Stimulated activated memory B cell treated with anti-CD40 and anti-IgM and Interleukin-4, amounts not matched to agents 10 μg/mL and 1 μg/mL and 100 μg/mL, for 72 hours (primary cell): ENCODE results near the gene NPAS3.

Experiments used
- ATAC-seq: fragments of 150-1000 bp; cut with Tn5 transposase; 2 replicates; pipeline ENCODE4 v1.10.0; 2021
- H3K27ac Mint-ChIP-seq: one replicate; pipeline ENCODE4 v1.8.0; 2022; ENCODE audit warnings: mild to moderate bottlenecking, mixed read lengths
- H3K27me3 Mint-ChIP-seq: one replicate; pipeline ENCODE4 v1.8.0; 2022; ENCODE audit warnings: mixed read lengths
- H3K36me3 Mint-ChIP-seq: one replicate; pipeline ENCODE4 v1.8.0; 2022; ENCODE audit warnings: mixed read lengths
- H3K4me1 Mint-ChIP-seq: one replicate; pipeline ENCODE4 v1.8.0; 2022; ENCODE audit warnings: mixed read lengths
- H3K4me3 Mint-ChIP-seq: one replicate; pipeline ENCODE4 v1.8.0; 2022; ENCODE audit warnings: mild to moderate bottlenecking, moderate library complexity, mixed read lengths
- H3K9me3 Mint-ChIP-seq: one replicate; pipeline ENCODE4 v1.8.0; 2022; ENCODE audit warnings: mixed read lengths

Gene NPAS3

GRCh38 chr14:33350366-33350990 lies 411.8 kb downstream of the NPAS3 start:
- H3K36me3 Mint-ChIP-seq, result no peaks in the 10 kb centered on the region
- no peak overlapping the region for H3K4me3 Mint-ChIP-seq
- no peaks in the 10 kb centered on the region for H3K9me3 Mint-ChIP-seq
- no peaks in the 10 kb centered on the region for H3K4me1 Mint-ChIP-seq
- no peak for ATAC-seq
- no peaks in the 10 kb centered on the region for H3K27me3 Mint-ChIP-seq
- H3K27ac Mint-ChIP-seq, result no peak overlapping the region

- ATAC-seq, result no peak
- Mint-ChIP-seq H3K4me1 (no peaks in the 10 kb centered on the region), H3K27ac (no peak overlapping the region), H3K27me3 (no peaks in the 10 kb centered on the region), H3K4me3 (no peak overlapping the region), H3K9me3 (peaks cover 3% of the 10 kb centered on the region), H3K36me3 (no peaks in the 10 kb centered on the region)
Observed at GRCh38 chr14:33352821-33353220, 414.1 kb downstream of the NPAS3 start.

- Mint-ChIP-seq H3K27me3 (no peaks in the 10 kb centered on the region), H3K4me1 (no peaks in the 10 kb centered on the region), H3K27ac (no peak overlapping the region), H3K9me3 (peaks cover 3% of the 10 kb centered on the region), H3K4me3 (no peak overlapping the region), H3K36me3 (no peaks in the 10 kb centered on the region)
- no peak for ATAC-seq
Observed at GRCh38 chr14:33356181-33356580, 417.5 kb downstream of the NPAS3 start.

GRCh38 chr14:33357225-33358010 lies 418.7 kb downstream of the NPAS3 start:
- H3K4me1 Mint-ChIP-seq, result no peaks in the 10 kb centered on the region
- H3K9me3 Mint-ChIP-seq, result peaks cover 3% of the 10 kb centered on the region
- H3K27ac Mint-ChIP-seq, result no peak overlapping the region
- no peak for ATAC-seq
- no peak overlapping the region for H3K4me3 Mint-ChIP-seq
- no peaks in the 10 kb centered on the region for H3K36me3 Mint-ChIP-seq
- no peaks in the 10 kb centered on the region for H3K27me3 Mint-ChIP-seq

GRCh38 chr14:33359288-33359881 lies 420.7 kb downstream of the NPAS3 start:
- no peak for ATAC-seq
- peaks cover 3% of the 10 kb centered on the region for H3K9me3 Mint-ChIP-seq
- no peaks in the 10 kb centered on the region for H3K36me3 Mint-ChIP-seq
- H3K4me1 Mint-ChIP-seq, result no peaks in the 10 kb centered on the region
- no peak overlapping the region for H3K27ac Mint-ChIP-seq
- no peak overlapping the region for H3K4me3 Mint-ChIP-seq
- H3K27me3 Mint-ChIP-seq, result no peaks in the 10 kb centered on the region

GRCh38 chr14:33362934-33363333 lies 424.3 kb downstream of the NPAS3 start:
- no peak overlapping the region for H3K4me3 Mint-ChIP-seq
- no peaks in the 10 kb centered on the region for H3K36me3 Mint-ChIP-seq
- no peaks in the 10 kb centered on the region for H3K4me1 Mint-ChIP-seq
- no peaks in the 10 kb centered on the region for H3K9me3 Mint-ChIP-seq
- no peaks in the 10 kb centered on the region for H3K27me3 Mint-ChIP-seq
- no peak overlapping the region for H3K27ac Mint-ChIP-seq
- peak; percentile 20 for ATAC-seq

- H3K4me1 Mint-ChIP-seq, result no peaks in the 10 kb centered on the region
- H3K27me3 Mint-ChIP-seq, result no peaks in the 10 kb centered on the region
- no peak overlapping the region for H3K4me3 Mint-ChIP-seq
- H3K27ac Mint-ChIP-seq, result no peak overlapping the region
- H3K36me3 Mint-ChIP-seq, result no peaks in the 10 kb centered on the region
- no peak for ATAC-seq
- no peaks in the 10 kb centered on the region for H3K9me3 Mint-ChIP-seq
Observed at GRCh38 chr14:33363682-33364081, 425.0 kb downstream of the NPAS3 start.

- ATAC-seq, result no peak
- Mint-ChIP-seq H3K27me3 (no peaks in the 10 kb centered on the region), H3K27ac (no peak overlapping the region), H3K36me3 (no peaks in the 10 kb centered on the region), H3K9me3 (no peaks in the 10 kb centered on the region), H3K4me1 (no peaks in the 10 kb centered on the region), H3K4me3 (no peak overlapping the region)
Observed at GRCh38 chr14:33364466-33364865, 425.8 kb downstream of the NPAS3 start.

GRCh38 chr14:33369041-33369440 lies 430.4 kb downstream of the NPAS3 start:
- no peaks in the 10 kb centered on the region for H3K4me1 Mint-ChIP-seq
- H3K9me3 Mint-ChIP-seq, result no peaks in the 10 kb centered on the region
- no peaks in the 10 kb centered on the region for H3K36me3 Mint-ChIP-seq
- H3K4me3 Mint-ChIP-seq, result no peak overlapping the region
- no peak overlapping the region for H3K27ac Mint-ChIP-seq
- H3K27me3 Mint-ChIP-seq, result no peaks in the 10 kb centered on the region
- ATAC-seq, result no peak

- Mint-ChIP-seq H3K27me3 (no peaks in the 10 kb centered on the region), H3K36me3 (no peaks in the 10 kb centered on the region), H3K27ac (no peak overlapping the region), H3K4me3 (no peak overlapping the region), H3K9me3 (no peaks in the 10 kb centered on the region), H3K4me1 (no peaks in the 10 kb centered on the region)
- ATAC-seq, result peak; percentile 72
Observed at GRCh38 chr14:33369972-33370371, 431.3 kb downstream of the NPAS3 start.

GRCh38 chr14:33370426-33370825 lies 431.7 kb downstream of the NPAS3 start:
- H3K4me3 Mint-ChIP-seq, result no peak overlapping the region
- H3K9me3 Mint-ChIP-seq, result no peaks in the 10 kb centered on the region
- no peak overlapping the region for H3K27ac Mint-ChIP-seq
- no peak for ATAC-seq
- no peaks in the 10 kb centered on the region for H3K36me3 Mint-ChIP-seq
- H3K27me3 Mint-ChIP-seq, result no peaks in the 10 kb centered on the region
- no peaks in the 10 kb centered on the region for H3K4me1 Mint-ChIP-seq

- Mint-ChIP-seq H3K4me1 (no peaks in the 10 kb centered on the region), H3K27me3 (no peaks in the 10 kb centered on the region), H3K36me3 (no peaks in the 10 kb centered on the region), H3K9me3 (no peaks in the 10 kb centered on the region), H3K4me3 (no peak overlapping the region), H3K27ac (no peak overlapping the region)
- no peak for ATAC-seq
Observed at GRCh38 chr14:33375196-33375595, 436.5 kb downstream of the NPAS3 start.

GRCh38 chr14:33375786-33376185 lies 437.1 kb downstream of the NPAS3 start:
- H3K36me3 Mint-ChIP-seq, result no peaks in the 10 kb centered on the region
- no peaks in the 10 kb centered on the region for H3K9me3 Mint-ChIP-seq
- no peaks in the 10 kb centered on the region for H3K4me1 Mint-ChIP-seq
- H3K27ac Mint-ChIP-seq, result no peak overlapping the region
- ATAC-seq, result no peak
- H3K27me3 Mint-ChIP-seq, result no peaks in the 10 kb centered on the region
- H3K4me3 Mint-ChIP-seq, result no peak overlapping the region

GRCh38 chr14:33376510-33376909 lies 437.8 kb downstream of the NPAS3 start:
- H3K36me3 Mint-ChIP-seq, result no peaks in the 10 kb centered on the region
- no peak overlapping the region for H3K4me3 Mint-ChIP-seq
- H3K4me1 Mint-ChIP-seq, result no peaks in the 10 kb centered on the region
- H3K27ac Mint-ChIP-seq, result no peak overlapping the region
- no peaks in the 10 kb centered on the region for H3K9me3 Mint-ChIP-seq
- H3K27me3 Mint-ChIP-seq, result no peaks in the 10 kb centered on the region
- ATAC-seq, result no peak

- H3K4me3 Mint-ChIP-seq, result no peak overlapping the region
- no peaks in the 10 kb centered on the region for H3K4me1 Mint-ChIP-seq
- H3K27ac Mint-ChIP-seq, result no peak overlapping the region
- H3K9me3 Mint-ChIP-seq, result no peaks in the 10 kb centered on the region
- no peak for ATAC-seq
- no peaks in the 10 kb centered on the region for H3K27me3 Mint-ChIP-seq
- H3K36me3 Mint-ChIP-seq, result no peaks in the 10 kb centered on the region
Observed at GRCh38 chr14:33377596-33378390, 439.1 kb downstream of the NPAS3 start.
